ENCODE measurements around the gene RAMAC. TPM values are rescaled to one million over a fixed set of nuclear protein-coding genes. Genes with fewer than 3 reads are reported as not detected.
"Not testable (repeated sequence)": the region's sequence is repeated elsewhere in the genome, so short reads cannot be mapped to it uniquely, and the experiment has no call there.

The RAMAC gene
- total and polyA plus RNA-seq, 10 of the 15 experiments (the other 5 are each of a cell fraction or from before 2014, with no cell fraction given) = 22.4 to 109 (median 41.7) TPM

DNA sequence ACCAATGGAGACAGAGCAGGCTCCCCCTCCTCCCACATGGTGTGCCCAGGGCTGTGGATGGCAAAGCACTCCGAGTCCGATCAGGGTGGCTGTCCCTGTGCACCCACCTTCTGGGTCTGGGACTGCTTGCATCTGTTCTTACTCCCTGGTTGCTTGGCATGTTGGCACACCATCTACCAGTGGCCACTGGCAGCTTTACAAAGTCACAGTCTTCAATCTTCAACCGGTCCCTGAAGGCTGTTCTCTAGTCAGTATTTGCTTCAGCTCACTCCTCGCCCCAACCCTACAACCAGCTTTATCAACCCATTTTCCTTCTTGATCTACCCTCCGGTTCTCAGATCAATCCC is 48.3 kb upstream of the RAMAC start:
- ATAC-seq (no peak), FAIRE-seq (no peak), DNase-seq (ENCODE audit: low read depth, low spot score) (no peak)
- no peak overlapping the region for H3K4me3 ChIP-seq
- H3K4me2 ChIP-seq (ENCODE audit: control insufficient read depth, insufficient read depth) = no peak overlapping the region
- SMC1A ChIA-PET (ENCODE audit: uncharacterized antibody, unreplicated experiment) = no interaction called here
- RAD21 ChIA-PET (ENCODE audit: unreplicated experiment) = no interaction called here
- H3K27me3 ChIP-seq (replicated peaks in 1 of 2; ENCODE audit: control insufficient read depth in 2 of 2, insufficient read depth in 2 of 2, low read length in 1 of 2) = peaks cover 0 to 1% of the 10 kb centered on the region in 2 experiments; a peak in 2 of 4 replicates
- H4K20me1 ChIP-seq (ENCODE audit: control insufficient read depth, insufficient read depth) = no peaks in the 10 kb centered on the region
- H3K9ac ChIP-seq (ENCODE audit: control insufficient read depth, insufficient read depth, low read length) = no peak overlapping the region
- in situ Hi-C loops (cut with MboI) = no loop called here
- H2AFZ ChIP-seq (ENCODE audit: control insufficient read depth, low read depth, low read length) = no peak overlapping the region
- no peaks in the 10 kb centered on the region for H3K4me1 ChIP-seq (ENCODE audit: control insufficient read depth, insufficient read depth, low read length)
- H3K79me2 ChIP-seq (ENCODE audit: control insufficient read depth, insufficient read depth, low read length) = no peaks in the 10 kb centered on the region
- no peaks in the 10 kb centered on the region for H3K36me3 ChIP-seq (ENCODE audit: control insufficient read depth in 2 of 2, insufficient read depth in 2 of 2, low read length in 1 of 2)
- BruUV-seq (replicated peaks) = no TSS peak
- WGBS (ENCODE audit: insufficient coverage, insufficient replicate concordance, low lambda C conversion rate, missing lambda C conversion rate) = 41% methylated on average over 5 of the region's 5 CpGs
- intact Hi-C loops (cut with micrococcal nuclease; ENCODE audit: unreplicated experiment) = no loop called here
- H3K9me3 ChIP-seq (replicated peaks; ENCODE audit: control insufficient read depth, insufficient read depth, low read length) = no peaks in the 10 kb centered on the region
- CTCF ChIA-PET = no interaction called here
- H3K27ac ChIP-seq (ENCODE audit: control insufficient read depth, insufficient read depth) = no peak overlapping the region
- TF ChIP-seq PAX8 (IDR thresholded peaks at IDR 0.05) (no peak), IKZF1 (conservative IDR thresholded peaks at IDR 0.05) (no peak), HDGF (IDR thresholded peaks at IDR 0.05) (no peak), ZNF384 (IDR thresholded peaks at IDR 0.05; ENCODE audit: borderline replicate concordance, low read depth, low read length) (no peak), BMI1 (IDR thresholded peaks at IDR 0.05; ENCODE audit: borderline replicate concordance) (no peak), RELA (IDR thresholded peaks at IDR 0.05; ENCODE audit: borderline replicate concordance, partially characterized antibody) (no peak), NFXL1 (IDR thresholded peaks at IDR 0.05; ENCODE audit: borderline replicate concordance) (no peak), ZNF274 (IDR thresholded peaks at IDR 0.05; ENCODE audit: insufficient read depth, insufficient read length) (no peak), HDAC2 (IDR thresholded peaks at IDR 0.05) (no peak), SRF (IDR thresholded peaks at IDR 0.05; ENCODE audit: low read depth in 2 of 2, low read length in 2 of 2) (no peak), JUNB (IDR thresholded peaks at IDR 0.05) (no peak), RFX5 (IDR thresholded peaks at IDR 0.05; ENCODE audit: low read depth, low read length) (no peak)
- TF ChIP-seq, protein P1, sequence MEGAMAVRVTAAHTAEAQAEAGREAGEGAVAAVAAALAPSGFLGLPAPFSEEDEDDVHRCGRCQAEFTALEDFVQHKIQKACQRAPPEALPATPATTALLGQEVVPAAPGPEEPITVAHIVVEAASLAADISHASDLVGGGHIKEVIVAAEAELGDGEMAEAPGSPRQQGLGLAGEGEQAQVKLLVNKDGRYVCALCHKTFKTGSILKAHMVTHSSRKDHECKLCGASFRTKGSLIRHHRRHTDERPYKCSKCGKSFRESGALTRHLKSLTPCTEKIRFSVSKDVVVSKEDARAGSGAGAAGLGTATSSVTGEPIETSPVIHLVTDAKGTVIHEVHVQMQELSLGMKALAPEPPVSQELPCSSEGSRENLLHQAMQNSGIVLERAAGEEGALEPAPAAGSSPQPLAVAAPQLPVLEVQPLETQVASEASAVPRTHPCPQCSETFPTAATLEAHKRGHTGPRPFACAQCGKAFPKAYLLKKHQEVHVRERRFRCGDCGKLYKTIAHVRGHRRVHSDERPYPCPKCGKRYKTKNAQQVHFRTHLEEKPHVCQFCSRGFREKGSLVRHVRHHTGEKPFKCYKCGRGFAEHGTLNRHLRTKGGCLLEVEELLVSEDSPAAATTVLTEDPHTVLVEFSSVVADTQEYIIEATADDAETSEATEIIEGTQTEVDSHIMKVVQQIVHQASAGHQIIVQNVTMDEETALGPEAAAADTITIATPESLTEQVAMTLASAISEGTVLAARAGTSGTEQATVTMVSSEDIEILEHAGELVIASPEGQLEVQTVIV (IDR thresholded peaks at IDR 0.05; ENCODE audit: borderline replicate concordance, partially characterized antibody) = no peak
- POLR2A ChIA-PET = no interaction called here

DNA sequence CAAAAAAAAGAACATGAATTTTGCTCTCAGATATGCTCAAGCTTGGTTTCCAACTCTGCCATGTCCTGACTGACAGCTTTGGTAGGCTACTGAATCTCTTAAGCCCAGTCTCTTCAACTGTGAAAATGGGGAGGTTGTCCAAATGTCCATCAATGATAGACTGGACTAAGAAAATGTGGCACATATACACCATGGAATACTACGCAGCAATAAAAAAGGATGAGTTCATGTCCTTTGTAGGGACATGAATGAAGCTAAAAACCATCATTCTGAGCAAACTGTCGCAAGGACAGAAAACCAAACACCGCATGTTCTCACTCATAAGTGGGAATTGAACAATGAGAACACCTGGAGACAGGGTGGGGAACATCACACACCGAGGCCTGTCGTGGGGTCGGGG is 46.3 kb upstream of the RAMAC start:
- in situ Hi-C loops (cut with MboI); H2AFZ ChIP-seq (ENCODE audit: control insufficient read depth, low read depth, low read length); BruUV-seq (replicated peaks); H3K9ac ChIP-seq (ENCODE audit: control insufficient read depth, insufficient read depth, low read length); SMC1A ChIA-PET (ENCODE audit: uncharacterized antibody, unreplicated experiment); H3K4me3 ChIP-seq; H3K79me2 ChIP-seq (ENCODE audit: control insufficient read depth, insufficient read depth, low read length); H3K27ac ChIP-seq (ENCODE audit: control insufficient read depth, insufficient read depth); H4K20me1 ChIP-seq (ENCODE audit: control insufficient read depth, insufficient read depth); FAIRE-seq; RAD21 ChIA-PET (ENCODE audit: unreplicated experiment); POLR2A ChIA-PET; ATAC-seq; DNase-seq (ENCODE audit: low read depth, low spot score); H3K9me3 ChIP-seq (replicated peaks; ENCODE audit: control insufficient read depth, insufficient read depth, low read length); H3K27me3 ChIP-seq (replicated peaks in 1 of 2; ENCODE audit: control insufficient read depth in 2 of 2, insufficient read depth in 2 of 2, low read length in 1 of 2); H3K4me2 ChIP-seq (ENCODE audit: control insufficient read depth, insufficient read depth); intact Hi-C loops (cut with micrococcal nuclease; ENCODE audit: unreplicated experiment); H3K4me1 ChIP-seq (ENCODE audit: control insufficient read depth, insufficient read depth, low read length); CTCF ChIA-PET; H3K36me3 ChIP-seq (ENCODE audit: control insufficient read depth in 2 of 2, insufficient read depth in 2 of 2, low read length in 1 of 2): not testable (repeated sequence)
- WGBS (ENCODE audit: insufficient coverage, insufficient replicate concordance, low lambda C conversion rate, missing lambda C conversion rate) = 67% methylated on average over 6 of the region's 6 CpGs
